ENCODE results near the gene SLC38A6. TPM values are rescaled to one million over a fixed set of nuclear protein-coding genes. Genes with fewer than 3 reads are reported as not detected.

SLC38A6 gene
- total and polyA plus RNA-seq, 9 of the 15 experiments (the other 6 are each of a cell fraction or from before 2014, with no cell fraction given), result 9.8 to 40.3 (median 17.6) TPM

GRCh38 chr14:60970146-60970545 is 10.9 kb upstream of the SLC38A6 start:
- Histone ChIP-seq H3K9ac (ENCODE audit: insufficient read depth in 1 of 2, low read depth in 2 of 2, low read length in 2 of 2) (no peak overlapping the region), H3K9me3 (replicated peaks; ENCODE audit: control insufficient read depth, insufficient read depth, low read depth, low read length) (no peaks in the 10 kb centered on the region)
- CTCF ChIA-PET (ENCODE audit: low intra/inter-chr PET ratio), result no interaction called here

More at GRCh38 chr14:60970146-60970545, 10.9 kb upstream of the SLC38A6 start:
- in situ Hi-C loops (cut with MboI), result no loop called here
- no peaks in the 10 kb centered on the region for H3K4me1 ChIP-seq (replicated peaks in 1 of 2; ENCODE audit: control insufficient read depth in 2 of 2, insufficient read depth in 2 of 2, low read length in 2 of 2)
- ATAC-seq (no peak), DNase-seq (ENCODE audit: extremely low read depth in 1 of 4, low spot score in 3 of 4) (no peak), FAIRE-seq (no peak)
- no peaks in the 10 kb centered on the region for H3K9me1 ChIP-seq (ENCODE audit: control insufficient read depth, insufficient read depth, low read length)
- no peaks in the 10 kb centered on the region for H3K27me3 ChIP-seq (ENCODE audit: control insufficient read depth in 2 of 2, insufficient read depth in 2 of 2, low read length in 2 of 2)
- no peak overlapping the region for H3K4me2 ChIP-seq (ENCODE audit: insufficient read depth, low read length)
- intact Hi-C loops (cut with micrococcal nuclease), result no loop called here
- POLR2A ChIA-PET, result no interaction called here
- no peak overlapping the region for H2AFZ ChIP-seq (ENCODE audit: low read depth, low read length)
- TF ChIP-seq ARHGAP35 (IDR thresholded peaks at IDR 0.05; ENCODE audit: partially characterized antibody), result no peak
- TF ChIP-seq CEBPG (CRISPR knock-in tag; IDR thresholded peaks at IDR 0.05), result no peak
- TF ChIP-seq CEBPG (tag; conservative IDR thresholded peaks at IDR 0.05 in 1 of 2, IDR thresholded peaks at IDR 0.05 in 1 of 2), result peak; percentile 55 to 69
- TF ChIP-seq TAF9B (IDR thresholded peaks at IDR 0.05; ENCODE audit: partially characterized antibody), result no peak
- TF ChIP-seq HDAC8 (tag; IDR thresholded peaks at IDR 0.05), result no peak
- TF ChIP-seq MBD1 (CRISPR knock-in tag; IDR thresholded peaks at IDR 0.05), result no peak
- no peak for TF ChIP-seq TRIM25 (IDR thresholded peaks at IDR 0.05; ENCODE audit: borderline replicate concordance)
- TF ChIP-seq POLR3G (IDR thresholded peaks at IDR 0.05; ENCODE audit: extremely low read depth, insufficient read length, insufficient replicate concordance), result no peak
- no peak for TF ChIP-seq CSDE1 (IDR thresholded peaks at IDR 0.05)
- TF ChIP-seq MCM3 (IDR thresholded peaks at IDR 0.05), result no peak
- no peak for TF ChIP-seq RHOXF2B (CRISPR knock-in tag; conservative IDR thresholded peaks at IDR 0.05)
- no peak for TF ChIP-seq CHD4 (IDR thresholded peaks at IDR 0.05; ENCODE audit: insufficient read depth, insufficient replicate concordance, low read depth, low read length, poor library complexity, severe bottlenecking)
- TF ChIP-seq CEBPB (tag; IDR thresholded peaks at IDR 0.05), result peak; percentile 85
- no peak for TF ChIP-seq SNIP1 (IDR thresholded peaks at IDR 0.05; ENCODE audit: low read depth)
- TF ChIP-seq NR2C1 (IDR thresholded peaks at IDR 0.05), result no peak
- no peak for TF ChIP-seq NR2C1 (tag; IDR thresholded peaks at IDR 0.05)
- H4K20me1 ChIP-seq (replicated peaks; ENCODE audit: control insufficient read depth, insufficient read depth, low read length), result no peaks in the 10 kb centered on the region
- no peak overlapping the region for H3K27ac ChIP-seq (ENCODE audit: extremely low read depth, low read depth, low read length)
- H3K4me3 ChIP-seq, result no peak overlapping the region
- no peaks in the 10 kb centered on the region for H3K79me2 ChIP-seq (ENCODE audit: control insufficient read depth, insufficient read depth, low read length)
- H3K36me3 ChIP-seq (ENCODE audit: control insufficient read depth, insufficient read depth, low read length), result peaks cover 14% of the 10 kb centered on the region; the same call in 2 of the 3 replicates
- no TSS peak for BruUV-seq (replicated peaks)
- 75% methylated on average over 2 of the region's 2 CpGs for WGBS (ENCODE audit: insufficient coverage, low coverage, missing lambda C conversion rate)

Measured in K562 (cell line).